ENCODE data around the gene SLK.
A peak's percentile ranks its signal among the peaks of the same experiment; 100 is the strongest.

Gene SLK

DNA sequence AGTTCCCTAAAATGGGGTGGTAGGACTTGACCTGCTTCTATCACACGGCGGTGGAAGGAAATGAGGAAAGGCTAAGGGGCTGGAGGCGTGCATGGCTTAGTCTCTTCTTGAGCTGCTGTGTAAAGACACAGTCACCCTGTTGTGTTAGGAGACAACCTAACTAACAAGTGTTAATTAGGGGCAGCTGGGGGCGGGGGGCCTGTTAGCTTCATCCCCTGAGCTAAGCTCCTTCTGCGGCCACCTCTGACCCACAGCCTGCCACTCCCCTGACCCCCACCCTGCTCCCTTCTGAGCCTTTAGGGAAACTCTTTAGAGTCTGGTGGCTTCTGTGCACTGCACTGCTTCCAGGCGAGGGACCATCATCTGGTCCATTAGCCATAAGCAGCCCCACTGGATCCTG is 90.8 kb downstream of the SLK start:
- Histone ChIP-seq H3K4me2 (ENCODE audit: low read depth, low read length) (no peak overlapping the region), H3K27ac (ENCODE audit: low read length) (no peak overlapping the region), H3K4me3 (ENCODE audit: low read length) (no peak overlapping the region), H3K9me3 (replicated peaks; ENCODE audit: insufficient read depth, low read length) (no peaks in the 10 kb centered on the region), H3K27me3 (replicated peaks; ENCODE audit: insufficient read depth, low read length) (no peaks in the 10 kb centered on the region), H3K4me1 (ENCODE audit: low read length) (peaks cover 10% of the 10 kb centered on the region), H3K9me2 (replicated peaks; ENCODE audit: insufficient read depth, low read length) (no peaks in the 10 kb centered on the region), H3K79me2 (ENCODE audit: low read length) (no peaks in the 10 kb centered on the region), H4K20me1 (ENCODE audit: insufficient read depth, low read length) (no peaks in the 10 kb centered on the region), H2AFZ (ENCODE audit: low read length) (no peak overlapping the region), H3K36me3 (replicated peaks; ENCODE audit: insufficient read depth, low read length) (no peaks in the 10 kb centered on the region), H3K9ac (ENCODE audit: low read length) (no peak overlapping the region), H3F3A (ENCODE audit: insufficient read depth, low read length) (no peaks in the 10 kb centered on the region)
- TF ChIP-seq EZH2phosphoT487 (IDR thresholded peaks at IDR 0.05; ENCODE audit: low read length) (no peak), EZH2 (optimal IDR thresholded peaks at IDR 0.05; ENCODE audit: low read depth, low read length) (no peak)
- TF ChIP-seq, protein P1, sequence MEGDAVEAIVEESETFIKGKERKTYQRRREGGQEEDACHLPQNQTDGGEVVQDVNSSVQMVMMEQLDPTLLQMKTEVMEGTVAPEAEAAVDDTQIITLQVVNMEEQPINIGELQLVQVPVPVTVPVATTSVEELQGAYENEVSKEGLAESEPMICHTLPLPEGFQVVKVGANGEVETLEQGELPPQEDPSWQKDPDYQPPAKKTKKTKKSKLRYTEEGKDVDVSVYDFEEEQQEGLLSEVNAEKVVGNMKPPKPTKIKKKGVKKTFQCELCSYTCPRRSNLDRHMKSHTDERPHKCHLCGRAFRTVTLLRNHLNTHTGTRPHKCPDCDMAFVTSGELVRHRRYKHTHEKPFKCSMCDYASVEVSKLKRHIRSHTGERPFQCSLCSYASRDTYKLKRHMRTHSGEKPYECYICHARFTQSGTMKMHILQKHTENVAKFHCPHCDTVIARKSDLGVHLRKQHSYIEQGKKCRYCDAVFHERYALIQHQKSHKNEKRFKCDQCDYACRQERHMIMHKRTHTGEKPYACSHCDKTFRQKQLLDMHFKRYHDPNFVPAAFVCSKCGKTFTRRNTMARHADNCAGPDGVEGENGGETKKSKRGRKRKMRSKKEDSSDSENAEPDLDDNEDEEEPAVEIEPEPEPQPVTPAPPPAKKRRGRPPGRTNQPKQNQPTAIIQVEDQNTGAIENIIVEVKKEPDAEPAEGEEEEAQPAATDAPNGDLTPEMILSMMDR (IDR thresholded peaks at IDR 0.05; ENCODE audit: low read length): no peak
- DNase-seq: no peak

GRCh38 chr10:104059364-104059763 is 92.4 kb downstream of the SLK start:
- no peak overlapping the region for H3K9ac ChIP-seq (ENCODE audit: low read length)
- no peak overlapping the region for H2AFZ ChIP-seq (ENCODE audit: low read length)

DNA sequence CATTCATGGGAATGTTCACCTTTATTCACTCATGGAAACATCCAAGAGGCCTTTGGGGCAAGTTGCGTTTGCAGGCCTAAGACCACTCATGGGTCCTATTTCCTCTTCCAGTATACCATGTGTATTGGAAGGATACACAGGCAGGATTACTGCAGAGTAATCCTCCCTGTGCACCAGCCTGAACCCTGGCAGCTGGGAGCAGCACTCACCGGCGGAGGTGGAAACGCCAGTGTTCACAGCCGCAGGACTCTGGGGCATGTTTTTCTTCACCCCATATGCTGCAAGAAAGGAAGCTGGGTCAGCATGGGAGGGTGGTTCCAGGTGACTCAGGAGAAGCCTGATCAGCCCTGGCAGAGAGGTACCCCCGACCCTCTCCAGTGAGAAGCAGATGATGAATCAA is 94.3 kb downstream of the SLK start:
- Histone ChIP-seq H3K4me2 (ENCODE audit: low read depth, low read length) (no peak overlapping the region), H3K4me1 (ENCODE audit: low read length) (peaks cover 10% of the 10 kb centered on the region), H3K9ac (ENCODE audit: low read length) (no peak overlapping the region), H3K27me3 (replicated peaks; ENCODE audit: insufficient read depth, low read length) (no peaks in the 10 kb centered on the region), H4K20me1 (ENCODE audit: insufficient read depth, low read length) (no peaks in the 10 kb centered on the region), H3F3A (ENCODE audit: insufficient read depth, low read length) (no peaks in the 10 kb centered on the region), H3K4me3 (ENCODE audit: low read length) (no peak overlapping the region), H3K36me3 (replicated peaks; ENCODE audit: insufficient read depth, low read length) (no peaks in the 10 kb centered on the region), H3K9me2 (replicated peaks; ENCODE audit: insufficient read depth, low read length) (no peaks in the 10 kb centered on the region), H3K79me2 (ENCODE audit: low read length) (no peaks in the 10 kb centered on the region), H3K9me3 (replicated peaks; ENCODE audit: insufficient read depth, low read length) (no peaks in the 10 kb centered on the region), H3K27ac (ENCODE audit: low read length) (no peak overlapping the region), H2AFZ (ENCODE audit: low read length) (no peak overlapping the region)
- TF ChIP-seq EZH2 (optimal IDR thresholded peaks at IDR 0.05; ENCODE audit: low read depth, low read length) (no peak), EZH2phosphoT487 (IDR thresholded peaks at IDR 0.05; ENCODE audit: low read length) (no peak)
- TF ChIP-seq, protein P1 (IDR thresholded peaks at IDR 0.05; ENCODE audit: low read length): no peak
- DNase-seq: no peak

More at GRCh38 chr10:104059364-104059763, 92.4 kb downstream of the SLK start:
- no peak overlapping the region for H3K27ac ChIP-seq (ENCODE audit: low read length)
- DNase-seq: peak; percentile 69
- no peaks in the 10 kb centered on the region for H3K36me3 ChIP-seq (replicated peaks; ENCODE audit: insufficient read depth, low read length)
- no peaks in the 10 kb centered on the region for H3K9me2 ChIP-seq (replicated peaks; ENCODE audit: insufficient read depth, low read length)
- no peaks in the 10 kb centered on the region for H3F3A ChIP-seq (ENCODE audit: insufficient read depth, low read length)
- no peaks in the 10 kb centered on the region for H4K20me1 ChIP-seq (ENCODE audit: insufficient read depth, low read length)
- H3K4me1 ChIP-seq (ENCODE audit: low read length): peaks cover 10% of the 10 kb centered on the region
- H3K4me2 ChIP-seq (ENCODE audit: low read depth, low read length): peak overlapping the region; percentile 30; the same call in 1 of the 2 replicates
- H3K27me3 ChIP-seq (replicated peaks; ENCODE audit: insufficient read depth, low read length): no peaks in the 10 kb centered on the region
- H3K4me3 ChIP-seq (ENCODE audit: low read length): no peak overlapping the region
- no peaks in the 10 kb centered on the region for H3K79me2 ChIP-seq (ENCODE audit: low read length)
- no peaks in the 10 kb centered on the region for H3K9me3 ChIP-seq (replicated peaks; ENCODE audit: insufficient read depth, low read length)
- TF ChIP-seq, protein P1 (IDR thresholded peaks at IDR 0.05; ENCODE audit: low read length): no peak
- TF ChIP-seq EZH2 (optimal IDR thresholded peaks at IDR 0.05; ENCODE audit: low read depth, low read length): no peak
- TF ChIP-seq EZH2phosphoT487 (IDR thresholded peaks at IDR 0.05; ENCODE audit: low read length): no peak
